SK-N-SH treated with all-trans-retinoic acid at 6 μM for 48 hours (cell line): ENCODE data around the gene AGAP1.

Experiments used
- ATAC-seq: fragments of 200-7000 bp; cut with Tn5 transposase; 3 replicates; pipeline ENCODE4 v1.9.1; 2020; ENCODE audit warnings: mild to moderate bottlenecking, moderate library complexity
- ARNTL ChIP-seq: fragments of 450-650 bp; formaldehyde crosslinking; IDR thresholded peaks from 2 replicates; pipeline ENCODE4 v1.5.0; 2020; ENCODE audit warnings: low read depth, mild to moderate bottlenecking, moderate library complexity, borderline replicate concordance
- BACH2 ChIP-seq: fragments of 250-450 bp; sonication (Bioruptor Pico); IDR thresholded peaks from 2 replicates; pipeline ENCODE4 v1.9.0; 2021; ENCODE audit warnings: mild to moderate bottlenecking, borderline replicate concordance
- CREB5 ChIP-seq: fragments of 250-450 bp; sonication (Bioruptor Pico); IDR thresholded peaks from 2 replicates; pipeline ENCODE4 v1.5.1; 2020; ENCODE audit warnings: low read depth, mild to moderate bottlenecking, moderate library complexity
- CSDC2 ChIP-seq: fragments of 250-450 bp; sonication (Bioruptor Pico); IDR thresholded peaks from 2 replicates; pipeline ENCODE4 v1.5.0; 2020; ENCODE audit warnings: mild to moderate bottlenecking, moderate library complexity
- CSRNP3 ChIP-seq: fragments of 250-450 bp; sonication (Bioruptor Pico); IDR thresholded peaks from 2 replicates; pipeline ENCODE4 v1.5.1; 2021; ENCODE audit warnings: mild to moderate bottlenecking, moderate library complexity
- ESRRG ChIP-seq: fragments of 250-450 bp; sonication (Bioruptor Pico); IDR thresholded peaks from 2 replicates; pipeline ENCODE4 v1.6.1; 2021; ENCODE audit warnings: mild to moderate bottlenecking
- GLIS3 ChIP-seq: fragments of 250-450 bp; sonication (Bioruptor Pico); IDR thresholded peaks from 2 replicates; pipeline ENCODE4 v1.5.0; 2020; ENCODE audit warnings: mild to moderate bottlenecking, moderate library complexity
- ISL1 ChIP-seq: fragments of 250-450 bp; sonication (Bioruptor Pico); IDR thresholded peaks from 2 replicates; pipeline ENCODE4 v2.1.2; 2022; ENCODE audit warnings: mild to moderate bottlenecking, moderate library complexity
- OSR1 ChIP-seq: fragments of 250-450 bp; sonication (Bioruptor Pico); IDR thresholded peaks from 2 replicates; pipeline ENCODE4 v1.8.0; 2022; ENCODE audit warnings: moderate library complexity, mild to moderate bottlenecking, inconsistent platforms
- POU6F1 ChIP-seq: fragments of 250-450 bp; sonication (Bioruptor Pico); IDR thresholded peaks from 2 replicates; pipeline ENCODE4 v1.8.0; 2021; ENCODE audit warnings: low read depth, mild to moderate bottlenecking, moderate library complexity, borderline replicate concordance
- PPARA ChIP-seq: fragments of 250-450 bp; sonication (Bioruptor Pico); IDR thresholded peaks from 2 replicates; pipeline ENCODE4 v1.5.0; 2020; ENCODE audit warnings: mild to moderate bottlenecking, borderline replicate concordance
- RARB ChIP-seq: fragments of 250-450 bp; sonication (Bioruptor Pico); IDR thresholded peaks from 2 replicates; pipeline ENCODE4 v1.8.0; 2021; ENCODE audit warnings: mild to moderate bottlenecking, moderate library complexity
- SNAI2 ChIP-seq: fragments of 250-450 bp; sonication (Bioruptor Pico); IDR thresholded peaks from 2 replicates; pipeline ENCODE4 v1.5.0; 2020; ENCODE audit warnings: mild to moderate bottlenecking, moderate library complexity
- TCF4 ChIP-seq: fragments of 250-450 bp; sonication (Bioruptor Pico); IDR thresholded peaks from 2 replicates; pipeline ENCODE4 v1.8.0; 2021; ENCODE audit warnings: mild to moderate bottlenecking, moderate library complexity, borderline replicate concordance
- TOX ChIP-seq: fragments of 250-450 bp; sonication (Bioruptor Pico); IDR thresholded peaks from 2 replicates; pipeline ENCODE4 v1.8.0; 2021; ENCODE audit warnings: mild to moderate bottlenecking, moderate library complexity, borderline replicate concordance
- TSHZ2 ChIP-seq: fragments of 250-450 bp; sonication (Bioruptor Pico); IDR thresholded peaks from 2 replicates; pipeline ENCODE4 v1.5.0; 2020; ENCODE audit warnings: mild to moderate bottlenecking, moderate library complexity
- ZC3H10 ChIP-seq: fragments of 250-450 bp; sonication (Bioruptor Pico); IDR thresholded peaks from 2 replicates; pipeline ENCODE4 v1.5.1; 2021; ENCODE audit warnings: mild to moderate bottlenecking, moderate library complexity
- ZFP3 ChIP-seq: fragments of 250-450 bp; sonication (Bioruptor Pico); IDR thresholded peaks from 2 replicates; pipeline ENCODE4 v1.5.0; 2020; ENCODE audit warnings: mild to moderate bottlenecking, moderate library complexity
- ZFP30 ChIP-seq: fragments of 450-650 bp; formaldehyde crosslinking; IDR thresholded peaks from 2 replicates; pipeline ENCODE4 v1.5.0; 2022; ENCODE audit warnings: mild to moderate bottlenecking, moderate library complexity
- ZNF565 ChIP-seq: fragments of 450-650 bp; formaldehyde crosslinking; conservative IDR thresholded peaks from 2 replicates; pipeline ENCODE4 v1.5.0; 2020; ENCODE audit warnings: low read depth, mild to moderate bottlenecking, moderate library complexity
- ZNF70 ChIP-seq: fragments of 450-650 bp; formaldehyde crosslinking; IDR thresholded peaks from 2 replicates; pipeline ENCODE4 v1.5.0; 2020; ENCODE audit warnings: mild to moderate bottlenecking, moderate library complexity
- ZNF8 ChIP-seq: fragments of 450-650 bp; formaldehyde crosslinking; IDR thresholded peaks from 2 replicates; pipeline ENCODE4 v1.5.0; 2020; ENCODE audit warnings: mild to moderate bottlenecking, moderate library complexity

The AGAP1 gene

GRCh38 chr2:235591921-235592320 lies 98.1 kb downstream of the AGAP1 start:
- no peak for TF ChIP-seq OSR1
- no peak for TF ChIP-seq ISL1 (CRISPR knock-in tag)
- no peak for TF ChIP-seq ESRRG (CRISPR knock-in tag)
- no peak for TF ChIP-seq TOX (CRISPR knock-in tag)
- TF ChIP-seq BACH2 (CRISPR knock-in tag) = no peak
- no peak for TF ChIP-seq POU6F1
- no peak for TF ChIP-seq ZFP3 (CRISPR knock-in tag)
- TF ChIP-seq ZNF8 = no peak
- no peak for TF ChIP-seq SNAI2 (CRISPR knock-in tag)
- no peak for TF ChIP-seq TSHZ2
- no peak for TF ChIP-seq PPARA
- TF ChIP-seq ZNF70 (CRISPR knock-in tag) = no peak
- no peak for TF ChIP-seq CSRNP3 (CRISPR knock-in tag)
- no peak for TF ChIP-seq CSDC2 (CRISPR knock-in tag)
- no peak for TF ChIP-seq ARNTL (CRISPR knock-in tag)
- no peak for TF ChIP-seq ZC3H10 (CRISPR knock-in tag)
- no peak for TF ChIP-seq ZNF565
- no peak for TF ChIP-seq GLIS3 (CRISPR knock-in tag)
- TF ChIP-seq ZFP30 (CRISPR knock-in tag) = no peak
- TF ChIP-seq, all 23 proteins: peak for 0
- ATAC-seq = no peak

- TF ChIP-seq CREB5 (CRISPR knock-in tag) (no peak), CSDC2 (CRISPR knock-in tag) (no peak), ISL1 (CRISPR knock-in tag) (no peak)
- TF ChIP-seq, all 23 proteins: peak for 0
- no peak for ATAC-seq
Measured at GRCh38 chr2:235592430-235592829, 98.6 kb downstream of the AGAP1 start.

- ATAC-seq = no peak
- TF ChIP-seq TOX (CRISPR knock-in tag) = no peak
- no peak for TF ChIP-seq POU6F1
- no peak for TF ChIP-seq RARB (CRISPR knock-in tag)
- no peak for TF ChIP-seq TCF4
- TF ChIP-seq ZC3H10 (CRISPR knock-in tag) = no peak
- no peak for TF ChIP-seq CSDC2 (CRISPR knock-in tag)
- no peak for TF ChIP-seq ZNF8
- TF ChIP-seq OSR1 = no peak
- TF ChIP-seq ZFP30 (CRISPR knock-in tag) = no peak
- TF ChIP-seq ESRRG (CRISPR knock-in tag) = no peak
- no peak for TF ChIP-seq SNAI2 (CRISPR knock-in tag)
- TF ChIP-seq ISL1 (CRISPR knock-in tag) = no peak
- no peak for TF ChIP-seq PPARA
Measured at GRCh38 chr2:235592836-235593235, 99.0 kb downstream of the AGAP1 start.
